HepG2 (cell line): Measurements from ENCODE around the gene TMEM87B. TPM values are rescaled to one million over a fixed set of nuclear protein-coding genes. Genes with fewer than 3 reads are reported as not detected.
A peak's percentile ranks its signal among the peaks of the same experiment; 100 is the strongest.

Experiments
- JDP2 ChIP-seq: sonication (generic); formaldehyde crosslinking; IDR thresholded peaks from 2 replicates; pipeline ENCODE4 v1.8.1; 2022; ENCODE audit warnings: missing genetic modification reagents, borderline replicate concordance
- KLF12 ChIP-seq: sonication (generic); formaldehyde crosslinking; IDR thresholded peaks from 2 replicates; pipeline ENCODE4 v1.4.0; 2020; ENCODE audit warnings: missing genetic modification reagents, borderline replicate concordance
- MLLT10 ChIP-seq: sonication (generic); formaldehyde crosslinking; IDR thresholded peaks from 2 replicates; pipeline ENCODE4 v1.4.0; 2020; ENCODE audit warnings: missing genetic modification reagents
- RARG ChIP-seq: sonication (generic); formaldehyde crosslinking; IDR thresholded peaks from 2 replicates; pipeline ENCODE4 v1.4.0; 2020; ENCODE audit warnings: low read depth, mild to moderate bottlenecking, missing genetic modification reagents
- RFX1 ChIP-seq: fragments of 450-650 bp; IDR thresholded peaks from 2 replicates; pipeline ENCODE4 v1.6.1; 2017
- SMYD3 ChIP-seq: sonication (generic); formaldehyde crosslinking; IDR thresholded peaks from 2 replicates; pipeline ENCODE4 v1.8.1; 2023; ENCODE audit warnings: mild to moderate bottlenecking, missing genetic modification reagents
- TBX3 ChIP-seq: fragments of 450-650 bp; IDR thresholded peaks from 2 replicates; pipeline ENCODE4 v1.6.1; 2017; ENCODE audit warnings: antibody characterized with exemption, mild to moderate bottlenecking, inconsistent platforms, borderline replicate concordance
- TMF1 ChIP-seq: sonication (generic); formaldehyde crosslinking; IDR thresholded peaks from 2 replicates; pipeline ENCODE4 v1.8.1; 2022; ENCODE audit warnings: low read depth, missing genetic modification reagents
- YEATS2 ChIP-seq: sonication (generic); formaldehyde crosslinking; IDR thresholded peaks from 2 replicates; pipeline ENCODE4 v1.4.0; 2020; ENCODE audit warnings: missing genetic modification reagents, borderline replicate concordance
- ZC3H13 ChIP-seq: sonication (generic); formaldehyde crosslinking; IDR thresholded peaks from 2 replicates; pipeline ENCODE4 v1.8.1; 2023; ENCODE audit warnings: mild to moderate bottlenecking, missing genetic modification reagents, moderate library complexity
- ZFX ChIP-seq: sonication (generic); formaldehyde crosslinking; IDR thresholded peaks from 2 replicates; pipeline ENCODE4 v1.4.0; 2020; ENCODE audit warnings: mild to moderate bottlenecking, low read depth, missing genetic modification reagents, moderate library complexity
- ZMAT3 ChIP-seq: sonication (generic); formaldehyde crosslinking; conservative IDR thresholded peaks from 2 replicates; pipeline ENCODE4 v1.7.0; 2021; ENCODE audit warnings: missing genetic modification reagents
- ZNF292 ChIP-seq: sonication (generic); formaldehyde crosslinking; IDR thresholded peaks from 2 replicates; pipeline ENCODE4 v1.8.1; 2022; ENCODE audit warnings: mild to moderate bottlenecking, low read depth, missing genetic modification reagents, borderline replicate concordance
- ZNF430 ChIP-seq: sonication (generic); formaldehyde crosslinking; IDR thresholded peaks from 2 replicates; pipeline ENCODE4 v1.9.0; 2021; ENCODE audit warnings: mild to moderate bottlenecking, missing genetic modification reagents
- ZNF724P ChIP-seq: sonication (generic); formaldehyde crosslinking; IDR thresholded peaks from 2 replicates; pipeline ENCODE4 v1.8.0; 2022; ENCODE audit warnings: missing genetic modification reagents, borderline replicate concordance
- ZNF775 ChIP-seq: sonication (generic); formaldehyde crosslinking; IDR thresholded peaks from 2 replicates; pipeline ENCODE4 v1.4.0; 2020; ENCODE audit warnings: missing genetic modification reagents, mild to moderate bottlenecking, moderate library complexity, borderline replicate concordance
- ZNF879 ChIP-seq: sonication (generic); formaldehyde crosslinking; IDR thresholded peaks from 2 replicates; pipeline ENCODE4 v1.8.1; 2023; ENCODE audit warnings: missing genetic modification reagents
- polyA plus RNA-seq, 8 experiments: library from polyadenylated mRNA; depleted of rRNA in 3 of 8; stranded (reverse) in 7 of 8; unstranded in 1 of 8; fragments of >200 nt; fragmentation: Illumina TruSeq in 4 of 8; extraction: Trizol in 4 of 8; gene quantifications; 2 replicates each; pipeline versions ENCODE4 v1.2.1 to v1.2.3, GENCODE V29; 2011 to 2016; ENCODE audit warnings: low read depth in 4 of 8, missing spikeins in 1 of 8, mixed read lengths in 1 of 8; ENCODE audit not compliant: insufficient read depth in 1 of 8
- total RNA-seq, 5 experiments: library from RNA; depleted of rRNA; stranded (reverse); fragments of >200 nt; fragmentation: Illumina TruSeq; extraction: Trizol; gene quantifications; 2 replicates each; pipeline ENCODE4 v1.2.3, GENCODE V29; 2016; ENCODE audit warnings: low read depth in 1 of 5
- TF ChIP-seq, protein P1 (sequence below), 2 experiments: fragments of 450-650 bp in 1 of 2; sonication (generic) in 1 of 2; formaldehyde crosslinking; IDR thresholded peaks; 2 replicates each; pipeline versions ENCODE4 v1.5.0 to v1.8.0; 2020 to 2022; ENCODE audit warnings: mild to moderate bottlenecking in 1 of 2, missing genetic modification reagents in 1 of 2
- TF ChIP-seq, protein P2 (sequence below): sonication (generic); formaldehyde crosslinking; conservative IDR thresholded peaks from 2 replicates; pipeline ENCODE4 v1.8.1; 2023; ENCODE audit warnings: missing genetic modification reagents
- TF ChIP-seq, protein P3 (sequence below): fragments of 450-650 bp; IDR thresholded peaks from 2 replicates; pipeline ENCODE4 v1.6.1; 2016
- TF ChIP-seq, protein P4 (sequence below): sonication (generic); formaldehyde crosslinking; IDR thresholded peaks from 2 replicates; pipeline ENCODE4 v1.4.0; 2020; ENCODE audit warnings: missing genetic modification reagents
- TF ChIP-seq, protein P5 (sequence below): sonication (generic); formaldehyde crosslinking; conservative IDR thresholded peaks from 2 replicates; pipeline ENCODE4 v1.8.0; 2022; ENCODE audit warnings: missing genetic modification reagents

Gene TMEM87B
- total and polyA plus RNA-seq, 2 of the 13 experiments (the other 11 are each of a cell fraction or from before 2014, with no cell fraction given), result 15.1 to 16.2 TPM

DNA sequence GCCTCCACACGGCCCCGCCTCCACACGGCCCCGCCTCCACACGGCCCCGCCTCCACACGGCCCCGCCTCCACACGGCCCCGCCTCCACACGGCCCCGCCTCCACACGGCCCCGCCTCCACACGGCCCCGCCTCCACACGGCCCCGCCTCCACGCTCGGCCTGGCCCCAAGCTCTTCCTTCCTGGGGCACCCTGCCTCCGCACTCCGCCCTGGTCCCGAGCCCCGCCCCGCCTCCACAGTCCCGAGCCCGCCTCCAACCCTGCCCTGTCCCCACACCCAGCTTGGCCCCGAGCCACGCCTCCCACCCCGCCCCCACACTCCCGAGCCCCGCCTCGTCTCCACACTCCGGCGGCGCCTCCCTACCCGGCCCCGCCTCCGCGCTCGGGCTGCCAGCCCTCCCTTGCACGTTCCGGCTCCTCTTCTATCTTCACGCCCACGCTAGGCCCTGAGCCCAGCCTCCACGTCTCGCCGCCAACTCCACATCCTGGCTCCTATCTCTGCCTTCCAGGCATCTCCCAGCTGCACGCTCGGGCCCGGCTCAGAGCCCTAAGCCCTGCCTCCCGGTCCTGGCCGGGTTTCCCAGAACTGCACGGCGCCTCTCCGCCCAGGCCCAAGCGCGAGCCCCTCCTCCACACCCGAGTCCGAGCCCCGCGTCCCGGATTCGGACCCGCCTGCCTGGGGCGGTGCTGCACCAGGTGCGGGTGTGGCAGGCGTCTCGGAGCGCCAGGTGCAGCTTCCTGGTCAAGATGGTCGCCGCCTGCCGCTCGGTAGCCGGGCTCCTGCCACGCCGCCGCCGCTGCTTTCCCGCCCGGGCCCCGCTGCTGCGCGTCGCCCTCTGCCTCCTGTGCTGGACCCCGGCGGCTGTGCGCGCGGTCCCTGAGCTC, at the start of gene TMEM87B (continued):
- TF ChIP-seq ZFX (CRISPR knock-in tag) (peak; percentile 97), JDP2 (CRISPR knock-in tag) (peak; percentile 59; the same call in 1 of the 2 replicates), YEATS2 (CRISPR knock-in tag) (peak; percentile 76), SMYD3 (CRISPR knock-in tag) (no peak), TBX3 (peak; percentile 67; the same call in 1 of the 2 replicates), ZNF775 (peak; percentile 72; the same call in 1 of the 2 replicates), KLF12 (CRISPR knock-in tag) (peak; percentile 49; the same call in 1 of the 2 replicates), ZNF879 (CRISPR knock-in tag) (0 out of 2 replicates have a peak, but pooled peaks have one; percentile 45), RARG (CRISPR knock-in tag) (0 out of 2 replicates have a peak, but pooled peaks have one; percentile 33), TMF1 (CRISPR knock-in tag) (no peak), ZNF430 (CRISPR knock-in tag) (peak; percentile 86), MLLT10 (peak; percentile 82; the same call in 1 of the 2 replicates), ZC3H13 (peak; percentile 81; the same call in 1 of the 2 replicates), ZMAT3 (CRISPR knock-in tag) (peak; percentile 95; the same call in 1 of the 2 replicates), RFX1 (no peak), ZNF724P (CRISPR knock-in tag) (peak; percentile 56; the same call in 1 of the 2 replicates), ZNF292 (CRISPR knock-in tag) (peak; percentile 46; the same call in 1 of the 2 replicates)
- TF ChIP-seq, protein P1, sequence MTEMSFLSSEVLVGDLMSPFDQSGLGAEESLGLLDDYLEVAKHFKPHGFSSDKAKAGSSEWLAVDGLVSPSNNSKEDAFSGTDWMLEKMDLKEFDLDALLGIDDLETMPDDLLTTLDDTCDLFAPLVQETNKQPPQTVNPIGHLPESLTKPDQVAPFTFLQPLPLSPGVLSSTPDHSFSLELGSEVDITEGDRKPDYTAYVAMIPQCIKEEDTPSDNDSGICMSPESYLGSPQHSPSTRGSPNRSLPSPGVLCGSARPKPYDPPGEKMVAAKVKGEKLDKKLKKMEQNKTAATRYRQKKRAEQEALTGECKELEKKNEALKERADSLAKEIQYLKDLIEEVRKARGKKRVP (CRISPR knock-in tag; IDR thresholded peaks at IDR 0.05), result peak in 1 of 2 experiments; percentile 65; a peak in 2 of 4 replicates
- TF ChIP-seq, protein P2, sequence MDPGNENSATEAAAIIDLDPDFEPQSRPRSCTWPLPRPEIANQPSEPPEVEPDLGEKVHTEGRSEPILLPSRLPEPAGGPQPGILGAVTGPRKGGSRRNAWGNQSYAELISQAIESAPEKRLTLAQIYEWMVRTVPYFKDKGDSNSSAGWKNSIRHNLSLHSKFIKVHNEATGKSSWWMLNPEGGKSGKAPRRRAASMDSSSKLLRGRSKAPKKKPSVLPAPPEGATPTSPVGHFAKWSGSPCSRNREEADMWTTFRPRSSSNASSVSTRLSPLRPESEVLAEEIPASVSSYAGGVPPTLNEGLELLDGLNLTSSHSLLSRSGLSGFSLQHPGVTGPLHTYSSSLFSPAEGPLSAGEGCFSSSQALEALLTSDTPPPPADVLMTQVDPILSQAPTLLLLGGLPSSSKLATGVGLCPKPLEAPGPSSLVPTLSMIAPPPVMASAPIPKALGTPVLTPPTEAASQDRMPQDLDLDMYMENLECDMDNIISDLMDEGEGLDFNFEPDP (CRISPR knock-in tag), result no peak
- TF ChIP-seq, protein P3, sequence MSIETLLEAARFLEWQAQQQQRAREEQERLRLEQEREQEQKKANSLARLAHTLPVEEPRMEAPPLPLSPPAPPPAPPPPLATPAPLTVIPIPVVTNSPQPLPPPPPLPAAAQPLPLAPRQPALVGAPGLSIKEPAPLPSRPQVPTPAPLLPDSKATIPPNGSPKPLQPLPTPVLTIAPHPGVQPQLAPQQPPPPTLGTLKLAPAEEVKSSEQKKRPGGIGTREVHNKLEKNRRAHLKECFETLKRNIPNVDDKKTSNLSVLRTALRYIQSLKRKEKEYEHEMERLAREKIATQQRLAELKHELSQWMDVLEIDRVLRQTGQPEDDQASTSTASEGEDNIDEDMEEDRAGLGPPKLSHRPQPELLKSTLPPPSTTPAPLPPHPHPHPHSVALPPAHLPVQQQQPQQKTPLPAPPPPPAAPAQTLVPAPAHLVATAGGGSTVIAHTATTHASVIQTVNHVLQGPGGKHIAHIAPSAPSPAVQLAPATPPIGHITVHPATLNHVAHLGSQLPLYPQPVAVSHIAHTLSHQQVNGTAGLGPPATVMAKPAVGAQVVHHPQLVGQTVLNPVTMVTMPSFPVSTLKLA, result peak; percentile 47
- TF ChIP-seq, protein P4, sequence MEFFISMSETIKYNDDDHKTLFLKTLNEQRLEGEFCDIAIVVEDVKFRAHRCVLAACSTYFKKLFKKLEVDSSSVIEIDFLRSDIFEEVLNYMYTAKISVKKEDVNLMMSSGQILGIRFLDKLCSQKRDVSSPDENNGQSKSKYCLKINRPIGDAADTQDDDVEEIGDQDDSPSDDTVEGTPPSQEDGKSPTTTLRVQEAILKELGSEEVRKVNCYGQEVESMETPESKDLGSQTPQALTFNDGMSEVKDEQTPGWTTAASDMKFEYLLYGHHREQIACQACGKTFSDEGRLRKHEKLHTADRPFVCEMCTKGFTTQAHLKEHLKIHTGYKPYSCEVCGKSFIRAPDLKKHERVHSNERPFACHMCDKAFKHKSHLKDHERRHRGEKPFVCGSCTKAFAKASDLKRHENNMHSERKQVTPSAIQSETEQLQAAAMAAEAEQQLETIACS (CRISPR knock-in tag), result peak; percentile 56
- TF ChIP-seq, protein P5, sequence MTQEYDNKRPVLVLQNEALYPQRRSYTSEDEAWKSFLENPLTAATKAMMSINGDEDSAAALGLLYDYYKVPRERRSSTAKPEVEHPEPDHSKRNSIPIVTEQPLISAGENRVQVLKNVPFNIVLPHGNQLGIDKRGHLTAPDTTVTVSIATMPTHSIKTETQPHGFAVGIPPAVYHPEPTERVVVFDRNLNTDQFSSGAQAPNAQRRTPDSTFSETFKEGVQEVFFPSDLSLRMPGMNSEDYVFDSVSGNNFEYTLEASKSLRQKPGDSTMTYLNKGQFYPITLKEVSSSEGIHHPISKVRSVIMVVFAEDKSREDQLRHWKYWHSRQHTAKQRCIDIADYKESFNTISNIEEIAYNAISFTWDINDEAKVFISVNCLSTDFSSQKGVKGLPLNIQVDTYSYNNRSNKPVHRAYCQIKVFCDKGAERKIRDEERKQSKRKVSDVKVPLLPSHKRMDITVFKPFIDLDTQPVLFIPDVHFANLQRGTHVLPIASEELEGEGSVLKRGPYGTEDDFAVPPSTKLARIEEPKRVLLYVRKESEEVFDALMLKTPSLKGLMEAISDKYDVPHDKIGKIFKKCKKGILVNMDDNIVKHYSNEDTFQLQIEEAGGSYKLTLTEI (CRISPR knock-in tag), result no peak
